ENCODE measurements around the gene WNT9A. TPM values are rescaled to one million over a fixed set of nuclear protein-coding genes. Genes with fewer than 3 reads are reported as not detected.

Gene WNT9A
- total RNA-seq, 1 experiment from 2014 or later, result not detected

GRCh38 chr1:227952374-227953021 lies 4.8 kb upstream of the WNT9A start:
- no peaks in the 10 kb centered on the region for H3K36me3 ChIP-seq (ENCODE audit: insufficient read depth, low read length, poor library complexity, severe bottlenecking)
- no peak overlapping the region for H3K27ac ChIP-seq (ENCODE audit: low read depth, low read length, poor library complexity, severe bottlenecking)
- ChIA-PET POLR2A (ENCODE audit: low non-redundant PET) (no interaction called here), CTCF (no interaction called here)
- no peak overlapping the region for H3K4me3 ChIP-seq (ENCODE audit: low read depth, low read length, poor library complexity, severe bottlenecking)
- H3K27me3 ChIP-seq (replicated peaks; ENCODE audit: insufficient read depth, low read depth, low read length, poor library complexity), result peaks cover 27% of the 10 kb centered on the region
- no peak for DNase-seq (ENCODE audit: low spot score)
- H3K4me1 ChIP-seq (ENCODE audit: insufficient read depth, low read length, poor library complexity, severe bottlenecking), result peaks cover 6% of the 10 kb centered on the region
- intact Hi-C loops (cut with micrococcal nuclease; ENCODE audit: unreplicated experiment), result loop anchor here (5.0 kb wide), 1 partner anchor 470 kb away; no protein-coding TSS in a partner anchor
- H3K9me3 ChIP-seq (ENCODE audit: low read depth, low read length, poor library complexity, severe bottlenecking), result peaks cover 7% of the 10 kb centered on the region
- BruUV-seq (replicated peaks), result no TSS peak
- TF ChIP-seq EZH2 (IDR thresholded peaks at IDR 0.05; ENCODE audit: borderline replicate concordance, low read depth, low read length, poor library complexity, severe bottlenecking) (no peak), CTCF (conservative IDR thresholded peaks at IDR 0.05; ENCODE audit: low read depth, low read length) (no peak)

- peaks cover 29% of the 10 kb centered on the region for H3K27me3 ChIP-seq (replicated peaks; ENCODE audit: insufficient read depth, low read depth, low read length, poor library complexity)
- intact Hi-C loops (cut with micrococcal nuclease; ENCODE audit: unreplicated experiment), result loop anchor here (5.0 kb wide), 1 partner anchor 469 kb away; no protein-coding TSS in a partner anchor
- no peak for DNase-seq (ENCODE audit: low spot score)
- peaks cover 6% of the 10 kb centered on the region for H3K4me1 ChIP-seq (ENCODE audit: insufficient read depth, low read length, poor library complexity, severe bottlenecking)
- ChIA-PET CTCF (no interaction called here), POLR2A (ENCODE audit: low non-redundant PET) (no interaction called here)
- no peaks in the 10 kb centered on the region for H3K36me3 ChIP-seq (ENCODE audit: insufficient read depth, low read length, poor library complexity, severe bottlenecking)
- BruUV-seq (replicated peaks), result no TSS peak
- H3K4me3 ChIP-seq (ENCODE audit: low read depth, low read length, poor library complexity, severe bottlenecking), result no peak overlapping the region
- H3K9me3 ChIP-seq (ENCODE audit: low read depth, low read length, poor library complexity, severe bottlenecking), result peaks cover 7% of the 10 kb centered on the region
- H3K27ac ChIP-seq (ENCODE audit: low read depth, low read length, poor library complexity, severe bottlenecking), result no peak overlapping the region
- TF ChIP-seq CTCF (conservative IDR thresholded peaks at IDR 0.05; ENCODE audit: low read depth, low read length) (no peak), EZH2 (IDR thresholded peaks at IDR 0.05; ENCODE audit: borderline replicate concordance, low read depth, low read length, poor library complexity, severe bottlenecking) (no peak)
These were observed 4.1 kb upstream of the WNT9A start for GRCh38 chr1:227951624-227952373.

GRCh38 chr1:227950735-227951346 lies 3.1 kb upstream of the WNT9A start:
- no peaks in the 10 kb centered on the region for H3K36me3 ChIP-seq (ENCODE audit: insufficient read depth, low read length, poor library complexity, severe bottlenecking)
- TF ChIP-seq CTCF (conservative IDR thresholded peaks at IDR 0.05; ENCODE audit: low read depth, low read length), result no peak
- TF ChIP-seq EZH2 (IDR thresholded peaks at IDR 0.05; ENCODE audit: borderline replicate concordance, low read depth, low read length, poor library complexity, severe bottlenecking), result no peak
- CTCF ChIA-PET, result no interaction called here
- peaks cover 3% of the 10 kb centered on the region for H3K9me3 ChIP-seq (ENCODE audit: low read depth, low read length, poor library complexity, severe bottlenecking)
- peaks cover 34% of the 10 kb centered on the region for H3K27me3 ChIP-seq (replicated peaks; ENCODE audit: insufficient read depth, low read depth, low read length, poor library complexity)
- H3K27ac ChIP-seq (ENCODE audit: low read depth, low read length, poor library complexity, severe bottlenecking), result no peak overlapping the region
- intact Hi-C loops (cut with micrococcal nuclease; ENCODE audit: unreplicated experiment), result loop anchor here (5.0 kb wide), 1 partner anchor 469 kb away; no protein-coding TSS in a partner anchor
- H3K4me1 ChIP-seq (ENCODE audit: insufficient read depth, low read length, poor library complexity, severe bottlenecking), result peaks cover 6% of the 10 kb centered on the region
- no peak overlapping the region for H3K4me3 ChIP-seq (ENCODE audit: low read depth, low read length, poor library complexity, severe bottlenecking)
- POLR2A ChIA-PET (ENCODE audit: low non-redundant PET), result no interaction called here
- no TSS peak for BruUV-seq (replicated peaks)
- DNase-seq (ENCODE audit: low spot score), result no peak

All from A673 (cell line).